Esophagus squamous epithelium (tissue), 4 donors: Measurements from ENCODE around the gene LIX1L.

Experiments
- CTCF ChIP-seq, 6 experiments: fragments of 450-650 bp in 4 of 6; fragments of 200-600 bp in 2 of 6; sonication (generic) in 2 of 6; IDR thresholded peaks; one replicate each; pipeline ENCODE4 v1.5.1; 2016 to 2019; ENCODE audit warnings: antibody characterized with exemption in 6 of 6, mild to moderate bottlenecking in 4 of 6, moderate library complexity in 4 of 6
- POLR2A ChIP-seq, 4 donors: fragments of 450-650 bp; IDR thresholded peaks; one replicate each; pipeline ENCODE4 v1.6.1; 2017; ENCODE audit warnings: antibody characterized with exemption in 4 of 4, mild to moderate bottlenecking in 4 of 4, moderate library complexity in 3 of 4

GRCh38 chr1:145891143-145891542, 66.7 kb downstream of the LIX1L start:
- TF ChIP-seq CTCF (IDR thresholded peaks at IDR 0.05) (no peak), POLR2A (IDR thresholded peaks at IDR 0.05) (no peak)
